ENCODE measurements around the gene EIF1.

The EIF1 gene

GRCh38 chr17:41725134-41725533 lies 36.4 kb downstream of the EIF1 start:
- TF ChIP-seq GATA2 (IDR thresholded peaks at IDR 0.05; ENCODE audit: low read depth, low read length) (no peak), GATA3 (IDR thresholded peaks at IDR 0.05; ENCODE audit: low read depth, low read length) (no peak)

- TF ChIP-seq GATA3 (IDR thresholded peaks at IDR 0.05; ENCODE audit: low read depth, low read length) (no peak), GATA2 (IDR thresholded peaks at IDR 0.05; ENCODE audit: low read depth, low read length) (no peak)
Measured at GRCh38 chr17:41728056-41728455, 39.4 kb downstream of the EIF1 start.

- TF ChIP-seq GATA3 (IDR thresholded peaks at IDR 0.05; ENCODE audit: low read depth, low read length) (no peak), GATA2 (IDR thresholded peaks at IDR 0.05; ENCODE audit: low read depth, low read length) (no peak)
Measured at GRCh38 chr17:41730479-41730878, 41.8 kb downstream of the EIF1 start.

- TF ChIP-seq GATA3 (IDR thresholded peaks at IDR 0.05; ENCODE audit: low read depth, low read length) (no peak), GATA2 (IDR thresholded peaks at IDR 0.05; ENCODE audit: low read depth, low read length) (no peak)
Measured at GRCh38 chr17:41731836-41732235, 43.2 kb downstream of the EIF1 start.

- TF ChIP-seq GATA3 (IDR thresholded peaks at IDR 0.05; ENCODE audit: low read depth, low read length) (no peak), GATA2 (IDR thresholded peaks at IDR 0.05; ENCODE audit: low read depth, low read length) (no peak)
Measured at GRCh38 chr17:41733348-41734138, 44.9 kb downstream of the EIF1 start.

GRCh38 chr17:41734139-41734948 lies 45.7 kb downstream of the EIF1 start, which contains the start of gene HAP1:
HAP1 (minus strand) TSS chr17:41734643; CDS start chr17:41734634, 9 bp downstream.
- TF ChIP-seq GATA2 (IDR thresholded peaks at IDR 0.05; ENCODE audit: low read depth, low read length) = no peak
- TF ChIP-seq GATA3 (IDR thresholded peaks at IDR 0.05; ENCODE audit: low read depth, low read length) = no peak

- no peak for TF ChIP-seq GATA3 (IDR thresholded peaks at IDR 0.05; ENCODE audit: low read depth, low read length)
- no peak for TF ChIP-seq GATA2 (IDR thresholded peaks at IDR 0.05; ENCODE audit: low read depth, low read length)
Measured at GRCh38 chr17:41734949-41735313, 46.2 kb downstream of the EIF1 start.

GRCh38 chr17:41735744-41736143 lies 47.1 kb downstream of the EIF1 start:
- no peak for TF ChIP-seq GATA3 (IDR thresholded peaks at IDR 0.05; ENCODE audit: low read depth, low read length)
- TF ChIP-seq GATA2 (IDR thresholded peaks at IDR 0.05; ENCODE audit: low read depth, low read length) = no peak

GRCh38 chr17:41736983-41737679 lies 48.4 kb downstream of the EIF1 start:
- no peak for TF ChIP-seq GATA3 (IDR thresholded peaks at IDR 0.05; ENCODE audit: low read depth, low read length)
- TF ChIP-seq GATA2 (IDR thresholded peaks at IDR 0.05; ENCODE audit: low read depth, low read length) = no peak

- no peak for TF ChIP-seq GATA3 (IDR thresholded peaks at IDR 0.05; ENCODE audit: low read depth, low read length)
- TF ChIP-seq GATA2 (IDR thresholded peaks at IDR 0.05; ENCODE audit: low read depth, low read length) = no peak
Measured at GRCh38 chr17:41737680-41738023, 49.0 kb downstream of the EIF1 start.

GRCh38 chr17:41738077-41738800 lies 49.6 kb downstream of the EIF1 start:
- TF ChIP-seq GATA3 (IDR thresholded peaks at IDR 0.05; ENCODE audit: low read depth, low read length) = no peak
- TF ChIP-seq GATA2 (IDR thresholded peaks at IDR 0.05; ENCODE audit: low read depth, low read length) = no peak

- TF ChIP-seq GATA3 (IDR thresholded peaks at IDR 0.05; ENCODE audit: low read depth, low read length) (no peak), GATA2 (IDR thresholded peaks at IDR 0.05; ENCODE audit: low read depth, low read length) (no peak)
Measured at GRCh38 chr17:41738801-41739112, 50.1 kb downstream of the EIF1 start.

- TF ChIP-seq GATA2 (IDR thresholded peaks at IDR 0.05; ENCODE audit: low read depth, low read length) = no peak
- no peak for TF ChIP-seq GATA3 (IDR thresholded peaks at IDR 0.05; ENCODE audit: low read depth, low read length)
Measured at GRCh38 chr17:41739661-41740352, 51.1 kb downstream of the EIF1 start.

Measured in SH-SY5Y (cell line).